ENCODE measurements around the gene GSK3A. TPM values are rescaled to one million over a fixed set of nuclear protein-coding genes. Genes with fewer than 3 reads are reported as not detected.

The GSK3A gene
- total and polyA plus RNA-seq, 2 of the 4 experiments (the other 2 are of a cell fraction), result 8.1 to 43.3 TPM

GRCh38 chr19:42281146-42281826, 38.9 kb upstream of the GSK3A start:
- dilution Hi-C loops (cut with HindIII; ENCODE audit: low sequenced_read_pairs, unreplicated experiment) (no loop called here), intact Hi-C loops (cut with micrococcal nuclease) (loop anchor here (2.0 kb wide), 1 partner anchor 26 kb away; the partner anchor contains the start of gene ERF), in situ Hi-C loops (cut with MboI; ENCODE audit: low sequenced_read_pairs) (no loop called here)
- Histone ChIP-seq H3K79me1 (ENCODE audit: low read depth in 1 of 2, low read length in 2 of 2) (peaks cover 39 to 76% of the 10 kb centered on the region in 2 experiments), H3K4ac (ENCODE audit: low read depth, low read length) (peak overlapping the region; percentile 94), H4K8ac (ENCODE audit: low read depth in 2 of 2, low read length in 2 of 2) (peak overlapping the region; percentile 15 to 89), H2AK5ac (ENCODE audit: low read depth, low read length) (peak overlapping the region; percentile 97), H3K9me3 (ENCODE audit: control insufficient read depth, insufficient read depth, low read length) (no peaks in the 10 kb centered on the region), H3K36me3 (ENCODE audit: control insufficient read depth, insufficient read depth, low read length) (peaks cover 2% of the 10 kb centered on the region; the same call in 1 of the 2 replicates), H3K4me1 (ENCODE audit: control insufficient read depth, insufficient read depth, low read length) (peaks cover 58% of the 10 kb centered on the region), H3K27ac (ENCODE audit: insufficient read depth, low read length) (peak overlapping the region; percentile 93), H4K20me1 (ENCODE audit: insufficient read depth, low read length) (peaks cover 44% of the 10 kb centered on the region), H2BK20ac (ENCODE audit: low read depth, low read length) (peak overlapping the region; percentile 74), H4K5ac (ENCODE audit: low read depth, low read length) (peak overlapping the region; percentile 30), H3K4me2 (ENCODE audit: low read depth, low read length) (peak overlapping the region; percentile 76), H3K14ac (replicated peaks; ENCODE audit: low read depth, low read length) (peak overlapping the region; percentile 84), H2BK15ac (ENCODE audit: low read depth, low read length) (peak overlapping the region; percentile 26; the same call in 1 of the 3 replicates), H3K9ac (ENCODE audit: low read depth, low read length) (peak overlapping the region; percentile 72), H2AFZ (replicated peaks; ENCODE audit: low read length, poor library complexity) (peak overlapping the region; percentile 90), H2BK120ac (ENCODE audit: low read depth, low read length) (peak overlapping the region; percentile 88), H3K9me1 (ENCODE audit: insufficient read depth, low read length) (peaks cover 16% of the 10 kb centered on the region), H3K23ac (ENCODE audit: low read depth, low read length) (peak overlapping the region; percentile 91), H3K4me3 (ENCODE audit: insufficient read depth, low read depth, low read length) (peak overlapping the region; percentile 65), H3K18ac (ENCODE audit: low read depth, low read length) (peak overlapping the region; percentile 44), H2BK5ac (ENCODE audit: low read depth, low read length, poor library complexity, severe bottlenecking) (peak overlapping the region; percentile 86), H2AK9ac (replicated peaks; ENCODE audit: low read depth, low read length, poor library complexity) (peak overlapping the region; percentile 99), H3K27me3 (ENCODE audit: control insufficient read depth, insufficient read depth, low read length) (no peaks in the 10 kb centered on the region), H4K91ac (ENCODE audit: insufficient read depth, low read depth, low read length) (peak overlapping the region; percentile 70), H3K56ac (ENCODE audit: extremely low read depth, insufficient read depth, low read length) (peak overlapping the region; percentile 18; the same call in 1 of the 2 replicates)
- DNase-seq (no peak), ATAC-seq (ENCODE audit: low read depth) (no peak)
- BruUV-seq (replicated peaks), result no TSS peak
- WGBS, 2 experiments (ENCODE audit: extremely low coverage in 2 of 2, insufficient read length in 1 of 2), result 0% methylated on average over 3 of the region's 25 CpGs; no CpG with 5 or more reads in 1 of the 2 experiments
- POLR2A ChIA-PET (ENCODE audit: unreplicated experiment), result no interaction called here
- TF ChIP-seq MAZ (IDR thresholded peaks at IDR 0.05; ENCODE audit: borderline replicate concordance, low read depth, low read length), result no peak
- TF ChIP-seq, protein P1, sequence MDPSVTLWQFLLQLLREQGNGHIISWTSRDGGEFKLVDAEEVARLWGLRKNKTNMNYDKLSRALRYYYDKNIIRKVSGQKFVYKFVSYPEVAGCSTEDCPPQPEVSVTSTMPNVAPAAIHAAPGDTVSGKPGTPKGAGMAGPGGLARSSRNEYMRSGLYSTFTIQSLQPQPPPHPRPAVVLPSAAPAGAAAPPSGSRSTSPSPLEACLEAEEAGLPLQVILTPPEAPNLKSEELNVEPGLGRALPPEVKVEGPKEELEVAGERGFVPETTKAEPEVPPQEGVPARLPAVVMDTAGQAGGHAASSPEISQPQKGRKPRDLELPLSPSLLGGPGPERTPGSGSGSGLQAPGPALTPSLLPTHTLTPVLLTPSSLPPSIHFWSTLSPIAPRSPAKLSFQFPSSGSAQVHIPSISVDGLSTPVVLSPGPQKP (IDR thresholded peaks at IDR 0.05; ENCODE audit: borderline replicate concordance, low read depth, low read length), result no peak
- TF ChIP-seq CTCF (conservative IDR thresholded peaks at IDR 0.05; ENCODE audit: low read depth, low read length), result no peak
- TF ChIP-seq, protein P2, sequence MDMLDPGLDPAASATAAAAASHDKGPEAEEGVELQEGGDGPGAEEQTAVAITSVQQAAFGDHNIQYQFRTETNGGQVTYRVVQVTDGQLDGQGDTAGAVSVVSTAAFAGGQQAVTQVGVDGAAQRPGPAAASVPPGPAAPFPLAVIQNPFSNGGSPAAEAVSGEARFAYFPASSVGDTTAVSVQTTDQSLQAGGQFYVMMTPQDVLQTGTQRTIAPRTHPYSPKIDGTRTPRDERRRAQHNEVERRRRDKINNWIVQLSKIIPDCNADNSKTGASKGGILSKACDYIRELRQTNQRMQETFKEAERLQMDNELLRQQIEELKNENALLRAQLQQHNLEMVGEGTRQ (IDR thresholded peaks at IDR 0.05; ENCODE audit: low read depth, low read length), result no peak
- CTCF ChIA-PET, result interaction anchor here (1.0 to 3.6 kb wide), 2 partner anchors 35 to 36 kb away, joined by 3 to 29 read pairs; no protein-coding TSS in a partner anchor

All from IMR-90 (cell line).